GM21528 (cell line): ENCODE measurements around the gene CLIC4.
"Not testable (repeated sequence)": the region's sequence is repeated elsewhere in the genome, so short reads cannot be mapped to it uniquely, and the experiment has no call there.

ENCODE experiments used
- ATAC-seq: cut with Tn5 transposase; IDR thresholded peaks from one replicate; pipeline ENCODE4 v1.9.1; 2021; ENCODE audit warnings: mild to moderate bottlenecking, moderate library complexity; ENCODE audit not compliant: unreplicated experiment, low FRiP score

Gene CLIC4

DNA sequence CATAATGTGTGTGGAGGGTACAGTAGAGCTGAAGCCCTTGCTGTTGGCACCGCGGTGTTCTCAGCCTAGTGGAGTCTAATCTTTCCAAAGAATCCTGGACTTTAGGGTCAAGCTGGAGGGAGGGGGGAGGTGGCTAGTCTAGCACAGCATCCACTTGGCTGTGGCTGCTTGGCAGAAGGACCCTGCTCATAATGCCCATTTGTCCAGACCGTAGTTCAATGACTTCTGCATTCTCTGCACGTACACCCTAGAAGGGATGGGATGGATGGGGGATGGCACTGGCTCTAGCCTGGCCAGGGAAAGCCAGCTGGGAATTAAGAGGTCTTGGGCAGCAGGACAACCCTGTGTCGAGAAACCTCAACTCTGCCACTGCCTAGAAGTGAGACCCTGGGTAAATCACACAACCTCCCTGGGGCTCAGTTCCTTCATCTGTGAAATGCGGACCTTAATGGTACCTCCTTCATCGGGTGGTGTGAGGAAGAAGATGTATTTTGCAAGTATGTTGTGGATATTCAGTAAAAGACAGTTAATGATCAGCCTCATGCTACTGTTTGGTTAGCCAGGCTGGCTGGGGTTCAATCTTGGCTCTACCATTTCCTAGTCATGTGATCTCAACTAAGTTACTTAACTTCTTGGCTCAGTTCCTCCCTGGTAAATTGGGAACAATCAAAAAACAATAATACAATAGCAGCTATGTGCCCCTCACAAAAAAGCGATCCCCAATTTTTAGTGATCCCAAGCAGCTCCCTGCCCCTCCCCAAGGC, 27.2 kb upstream of the CLIC4 start:
- no peak for ATAC-seq

DNA sequence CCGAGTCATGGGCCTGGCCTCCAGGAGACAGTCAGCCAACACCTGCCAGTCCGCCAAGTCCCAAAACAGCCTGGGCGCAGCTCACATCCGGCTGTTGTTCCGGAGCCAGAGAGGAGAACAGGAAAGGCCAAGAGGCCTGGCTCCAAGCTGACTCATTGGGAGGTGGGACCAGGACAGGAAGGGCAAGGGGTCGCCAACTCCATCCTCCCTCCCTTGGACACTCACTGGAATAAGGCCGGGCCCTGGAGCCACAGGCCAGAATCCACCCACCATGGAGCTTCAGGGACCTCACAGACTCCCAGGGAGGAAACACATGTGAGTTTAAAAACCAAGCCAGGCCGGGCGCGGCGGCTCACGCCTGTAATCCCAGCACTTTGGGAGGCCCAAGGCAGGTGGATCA, 25.1 kb upstream of the CLIC4 start:
- no peak for ATAC-seq

DNA sequence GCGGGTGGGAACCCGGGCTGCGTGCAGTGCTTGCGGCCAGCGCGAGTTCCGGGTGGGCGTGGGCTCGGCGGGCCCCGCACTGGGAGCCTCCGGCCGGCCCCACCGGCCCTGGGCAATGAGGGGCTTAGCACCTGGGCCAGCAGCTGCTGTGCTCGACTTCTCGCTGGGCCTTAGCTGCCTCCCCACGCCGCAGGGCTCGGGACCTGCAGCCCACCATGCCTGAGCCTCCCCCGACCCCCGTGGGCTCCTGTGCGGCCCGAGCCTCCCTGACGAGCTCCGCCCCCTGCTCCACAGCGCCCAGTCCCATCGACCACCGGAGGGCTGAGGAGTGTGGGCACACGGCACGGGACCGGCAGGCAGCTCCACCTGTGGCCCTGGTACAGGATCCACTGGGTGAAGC, 23.7 kb upstream of the CLIC4 start:
- no peak for ATAC-seq

DNA sequence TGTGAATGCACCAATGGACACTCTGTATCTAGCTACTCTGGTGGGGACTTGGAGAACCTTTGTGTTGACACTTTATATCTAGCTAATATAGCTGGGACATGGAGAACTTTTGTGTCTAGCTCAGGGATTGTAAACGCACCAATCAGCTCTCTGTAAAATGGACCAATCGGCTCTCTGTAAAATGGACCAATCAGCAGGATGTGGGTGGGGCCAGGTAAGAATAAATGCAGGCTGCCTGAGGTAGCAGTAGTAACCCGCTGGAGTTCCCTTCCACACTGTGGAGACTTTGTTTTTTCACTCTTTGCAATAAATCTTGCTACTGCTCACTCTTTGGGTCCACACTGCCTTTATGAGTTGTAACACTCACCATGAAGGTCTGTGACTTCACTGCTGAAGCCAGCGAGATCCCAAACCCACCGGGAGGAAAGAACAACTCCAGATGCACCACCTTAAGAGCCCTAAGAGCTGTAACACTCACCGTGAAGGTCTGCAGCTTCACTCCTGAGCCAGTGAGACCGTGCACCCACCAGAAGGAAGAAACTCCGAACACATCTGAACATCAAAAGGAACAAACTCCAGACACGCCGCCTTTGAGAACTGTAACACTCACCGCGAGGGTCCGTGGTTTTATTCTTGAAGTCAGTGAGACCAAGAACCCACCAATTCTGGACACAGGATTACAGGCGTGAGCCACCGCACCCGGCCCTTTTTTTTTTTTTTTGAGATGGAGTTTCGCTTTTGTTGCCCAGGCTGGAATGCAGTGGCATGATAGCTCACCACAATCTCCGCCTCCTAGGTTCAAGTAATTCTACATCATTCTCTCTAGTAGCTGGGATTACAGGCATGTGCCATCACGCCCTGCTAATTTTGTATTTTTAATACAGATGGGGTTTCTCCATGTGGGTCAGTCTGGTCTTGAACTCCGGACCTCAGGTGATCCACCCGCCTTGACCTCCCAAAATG, 22.9 kb upstream of the CLIC4 start:
- not testable (repeated sequence) for ATAC-seq

DNA sequence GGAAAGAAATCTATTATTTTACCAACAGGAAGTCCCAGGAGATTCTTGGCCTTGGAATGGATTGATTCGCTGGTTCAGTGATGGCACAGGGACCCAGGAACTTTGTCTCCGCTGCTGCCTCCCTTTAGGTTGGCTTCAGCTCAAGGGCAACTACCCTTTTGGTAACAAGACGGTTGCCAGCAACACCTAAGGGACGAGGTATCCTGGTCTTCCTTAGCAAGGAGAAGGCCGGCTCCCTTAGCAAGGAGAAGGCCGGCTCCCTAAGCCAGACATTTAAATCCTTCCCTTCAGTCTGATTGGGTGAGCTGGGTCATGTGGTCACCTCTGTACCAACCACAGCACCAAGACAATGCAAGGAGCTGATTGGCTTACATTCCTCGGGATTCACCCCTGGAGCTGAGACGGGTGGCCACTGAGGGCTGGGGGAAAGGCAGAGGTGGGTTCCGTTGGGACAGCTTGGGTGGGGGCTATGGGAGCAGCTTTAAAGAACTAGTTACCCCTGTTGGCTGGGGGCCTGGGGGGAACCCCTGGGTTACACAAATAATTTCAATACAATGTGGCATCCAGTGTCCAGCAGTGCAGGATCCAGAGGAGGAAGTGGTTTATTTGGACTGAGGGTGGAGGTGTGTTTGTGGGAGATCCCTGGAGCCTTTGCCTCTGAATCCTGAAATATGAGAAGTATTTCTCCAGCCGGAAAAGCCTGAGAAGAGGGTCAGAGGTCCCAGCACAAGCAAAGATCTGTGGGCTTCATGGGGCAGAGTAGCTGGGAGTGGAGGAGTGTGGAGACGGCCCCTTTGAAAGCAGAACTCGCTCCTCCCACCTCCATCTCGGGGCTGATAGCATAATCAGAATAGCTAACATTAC, 20.7 kb upstream of the CLIC4 start:
- ATAC-seq: no peak

DNA sequence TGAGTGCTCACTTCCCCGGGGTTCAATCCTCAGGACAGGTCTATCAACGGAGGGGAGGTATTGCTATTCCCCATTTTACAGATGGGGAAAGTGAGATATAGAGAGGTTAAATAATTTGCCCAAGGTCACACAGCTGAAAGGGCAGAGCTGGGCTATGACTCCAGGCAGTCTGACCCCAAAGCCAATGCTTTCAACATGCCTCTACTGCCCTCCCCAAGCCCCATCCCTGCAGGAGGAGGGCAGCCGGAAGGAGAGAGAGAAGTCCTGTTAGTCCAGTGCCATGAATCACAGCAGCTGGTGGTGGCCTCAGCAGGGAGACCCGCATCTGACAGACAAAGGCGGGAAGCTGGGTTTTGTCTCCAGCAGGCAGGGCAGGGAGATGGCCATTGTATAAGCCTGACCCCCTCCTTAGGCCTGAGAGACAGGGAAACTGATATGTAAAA, 20.0 kb upstream of the CLIC4 start:
- no peak for ATAC-seq

- no peak for ATAC-seq
Observed at GRCh38 chr1:24726741-24727140, 18.5 kb upstream of the CLIC4 start.

DNA sequence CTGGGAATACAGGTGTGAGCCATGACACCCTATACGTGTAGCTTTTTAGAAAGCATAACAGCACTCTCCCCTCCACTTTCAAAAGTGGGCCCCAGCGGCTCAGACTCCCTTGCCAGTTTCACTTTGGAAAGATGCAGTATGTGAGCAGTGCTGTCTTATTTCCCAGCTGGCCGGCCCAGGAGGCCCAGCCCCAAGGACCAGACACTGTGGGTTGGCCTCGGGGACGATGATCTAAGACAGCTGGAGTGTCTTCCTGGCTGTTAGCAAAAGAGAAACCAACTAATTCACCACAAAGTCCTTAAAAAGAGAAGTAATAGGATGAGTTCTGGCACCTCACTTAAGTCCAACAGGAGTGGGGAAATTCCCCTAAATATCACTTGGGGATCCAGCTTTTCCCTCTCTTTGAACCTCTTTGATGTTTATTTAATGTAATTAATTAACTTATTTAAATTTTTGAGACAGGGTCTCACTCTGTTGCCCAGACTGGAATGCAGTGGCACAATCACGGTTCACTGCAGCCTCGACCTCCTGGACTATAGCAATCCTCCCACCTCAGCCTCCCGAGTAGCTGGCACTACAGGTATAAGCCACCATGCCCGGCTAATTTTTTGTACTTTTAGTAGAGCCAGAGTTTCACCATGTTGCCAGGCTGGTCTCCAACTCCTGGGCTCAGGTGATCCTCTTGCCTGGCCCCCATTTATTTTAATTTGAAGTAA, 17.6 kb upstream of the CLIC4 start:
- ATAC-seq: peak; percentile 73

DNA sequence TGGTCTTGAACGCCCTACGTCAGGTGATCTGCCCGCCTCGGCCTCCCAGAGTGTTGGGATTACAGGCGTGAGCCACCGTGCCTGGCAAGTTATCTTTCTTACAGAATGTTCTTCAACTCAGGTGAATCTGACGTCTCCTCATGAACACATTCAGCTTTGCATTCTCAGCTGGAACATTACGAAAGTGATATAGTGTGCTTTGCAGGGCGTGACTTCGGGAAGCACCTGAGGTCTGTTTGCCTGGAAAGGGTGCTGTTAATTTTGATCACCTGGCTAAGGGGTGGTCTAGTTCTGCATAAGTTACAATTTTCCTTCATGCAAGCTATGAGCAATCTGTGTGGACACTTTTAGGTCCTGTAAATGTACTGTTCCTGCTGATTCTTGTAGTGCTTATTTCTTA, 16.3 kb upstream of the CLIC4 start:
- no peak for ATAC-seq

GRCh38 chr1:24732186-24732885, 12.9 kb upstream of the CLIC4 start:
- ATAC-seq: no peak

GRCh38 chr1:24733342-24733741, 11.9 kb upstream of the CLIC4 start:
- ATAC-seq: not testable (repeated sequence)

DNA sequence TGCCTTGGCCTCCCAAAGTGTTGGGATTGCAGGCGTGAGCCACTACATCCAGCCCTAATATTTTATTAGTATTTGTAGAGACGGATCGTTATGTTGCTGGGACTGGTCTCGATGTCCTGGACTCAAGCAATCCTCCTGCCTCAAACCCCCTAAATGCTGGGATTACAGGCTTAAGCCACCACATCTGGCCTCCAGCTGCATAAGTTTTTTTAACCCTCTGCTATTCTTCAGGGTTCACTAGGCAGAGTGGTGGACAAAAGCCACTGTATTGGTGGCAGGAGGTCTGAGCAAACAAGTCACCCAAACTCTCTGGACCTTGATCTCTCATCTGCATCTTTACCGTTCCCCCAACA, 10.1 kb upstream of the CLIC4 start:
- no peak for ATAC-seq

GRCh38 chr1:24735509-24736375, 9.5 kb upstream of the CLIC4 start:
- no peak for ATAC-seq

- no peak for ATAC-seq
Observed at GRCh38 chr1:24737368-24738117, 7.7 kb upstream of the CLIC4 start.

DNA sequence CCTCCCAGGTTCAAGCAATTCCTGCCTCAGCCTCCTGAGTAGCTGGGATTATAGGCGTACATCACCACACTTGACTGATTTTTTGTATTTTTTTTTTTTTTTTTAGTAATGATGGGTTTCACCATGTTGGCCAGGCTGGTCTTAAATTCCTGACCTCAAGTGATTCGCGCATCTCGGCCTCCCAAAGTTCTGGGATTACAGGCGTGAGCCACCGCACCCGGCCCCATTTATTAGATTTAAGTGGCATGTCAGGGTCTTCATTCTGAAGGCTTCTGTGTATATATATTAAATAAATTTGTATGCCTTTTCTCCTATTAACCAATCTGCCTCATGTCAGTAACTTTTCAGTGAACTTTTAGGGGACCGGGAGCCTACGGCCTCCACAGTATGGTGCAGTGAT, 6.0 kb upstream of the CLIC4 start:
- ATAC-seq: no peak

GRCh38 chr1:24742090-24742938, 2.9 kb upstream of the CLIC4 start:
- ATAC-seq: no peak
